AG10803 (cell line): ENCODE measurements around the gene MYO7B.
A peak's percentile ranks its signal among the peaks of the same experiment; 100 is the strongest.

Experiments used
- DNase-seq: peaks from one replicate; pipeline ENCODE4 v3.0.0; 2010; ENCODE audit warnings: low read depth
- H3K4me3 ChIP-seq: 2 replicates; pipeline ENCODE4 v1.5.1; 2011; ENCODE audit warnings: mild to moderate bottlenecking, low read length, control low read depth
- CTCF ChIP-seq: conservative IDR thresholded peaks from 2 replicates; pipeline ENCODE4 v1.5.1; 2011; ENCODE audit warnings: mild to moderate bottlenecking, low read length, control low read depth, inconsistent platforms

MYO7B gene

GRCh38 chr2:127535422-127535901, at the start of gene MYO7B:
Gene MYO7B, plus strand, starts transcription at chr2:127535683. Its CDS starts 24,040 bp downstream, at chr2:127559723.
- H3K4me3 ChIP-seq = no peak within 1 kb of the TSS
- no peak for DNase-seq
- no peak for TF ChIP-seq CTCF

- DNase-seq = no peak
- H3K4me3 ChIP-seq = no peak overlapping the region
- no peak for TF ChIP-seq CTCF
Observed at GRCh38 chr2:127485694-127486071, 49.8 kb upstream of the MYO7B start.

GRCh38 chr2:127486247-127487058, 49.0 kb upstream of the MYO7B start:
- H3K4me3 ChIP-seq = no peak overlapping the region
- no peak for TF ChIP-seq CTCF
- peak; percentile 32 for DNase-seq

- no peak for TF ChIP-seq CTCF
- no peak for DNase-seq
- no peak overlapping the region for H3K4me3 ChIP-seq
Observed at GRCh38 chr2:127490283-127490682, 45.2 kb upstream of the MYO7B start.

GRCh38 chr2:127498386-127498785, 37.1 kb upstream of the MYO7B start:
- peak; percentile 71 for DNase-seq
- no peak overlapping the region for H3K4me3 ChIP-seq
- TF ChIP-seq CTCF = no peak

GRCh38 chr2:127503491-127503890, 32.0 kb upstream of the MYO7B start:
- TF ChIP-seq CTCF = no peak
- DNase-seq = no peak
- H3K4me3 ChIP-seq = no peak overlapping the region
